Mesenchymal stem cell (in vitro differentiated cells and primary cell): ENCODE data around the gene TMEM44.

Experiments used
- DNase-seq: peaks from one replicate; pipeline ENCODE4 v3.0.0-alpha.2; 2013
- H2AFZ ChIP-seq: one replicate; pipeline ENCODE4 v1.6.1; 2013; ENCODE audit warnings: low read depth, mild to moderate bottlenecking, control low read depth, inconsistent platforms, low read length, moderate library complexity
- H2AK5ac ChIP-seq: 2 replicates; pipeline ENCODE4 v1.6.1; 2013; ENCODE audit warnings: low read length, moderate library complexity, mild to moderate bottlenecking, inconsistent platforms; ENCODE audit not compliant: severe bottlenecking
- H2BK120ac ChIP-seq: one replicate; pipeline ENCODE4 v1.6.1; 2013; ENCODE audit warnings: low read depth, mild to moderate bottlenecking, inconsistent platforms, low read length, moderate library complexity
- H2BK12ac ChIP-seq, 2 experiments: one replicate each; pipeline ENCODE4 v1.6.1; 2013; ENCODE audit warnings: inconsistent platforms in 2 of 2, low read length in 2 of 2, mild to moderate bottlenecking in 2 of 2, moderate library complexity in 2 of 2, control low read depth in 1 of 2
- H2BK15ac ChIP-seq: one replicate; pipeline ENCODE4 v1.6.1; 2013; ENCODE audit warnings: mild to moderate bottlenecking, low read depth, inconsistent platforms; ENCODE audit not compliant: poor library complexity, severe bottlenecking
- H2BK5ac ChIP-seq: 2 replicates; pipeline ENCODE4 v1.6.1; 2013; ENCODE audit warnings: low read depth, mild to moderate bottlenecking, low read length, control low read depth, inconsistent platforms; ENCODE audit not compliant: poor library complexity, severe bottlenecking
- H3K14ac ChIP-seq, 2 experiments: one replicate each; pipeline ENCODE4 v1.6.1; 2013; ENCODE audit warnings: inconsistent platforms in 2 of 2, low read length in 2 of 2, control low read depth in 1 of 2, mild to moderate bottlenecking in 1 of 2, moderate library complexity in 1 of 2
- H3K18ac ChIP-seq, 2 experiments: one replicate each; pipeline ENCODE4 v1.6.1; 2013; ENCODE audit warnings: inconsistent platforms in 2 of 2, low read length in 2 of 2, control low read depth in 1 of 2, low read depth in 1 of 2, mild to moderate bottlenecking in 1 of 2
- H3K23ac ChIP-seq, 2 experiments: one replicate each; pipeline ENCODE4 v1.6.1; 2013; ENCODE audit warnings: inconsistent platforms in 2 of 2, low read length in 2 of 2, mild to moderate bottlenecking in 2 of 2, moderate library complexity in 2 of 2, control low read depth in 1 of 2
- H3K27ac ChIP-seq: 2 replicates; pipeline ENCODE4 v1.5.1; 2013; ENCODE audit warnings: mild to moderate bottlenecking, moderate library complexity, low read length, control low read depth, inconsistent platforms; ENCODE audit not compliant: poor library complexity, severe bottlenecking
- H3K27me3 ChIP-seq, 2 experiments: 2 replicates each; pipeline versions ENCODE4 v1.6.1 to v1.7.0; 2013; ENCODE audit warnings: low read length in 2 of 2, mild to moderate bottlenecking in 2 of 2, moderate library complexity in 2 of 2, control low read depth in 1 of 2, inconsistent platforms in 1 of 2; ENCODE audit not compliant: control insufficient read depth in 1 of 2, insufficient read depth in 1 of 2
- H3K36me3 ChIP-seq, 2 experiments: 2 replicates each; pipeline versions ENCODE4 v1.6.1 to v1.7.0; 2013; ENCODE audit warnings: low read length in 2 of 2, control low read depth in 1 of 2, inconsistent platforms in 1 of 2, low read depth in 1 of 2, mild to moderate bottlenecking in 1 of 2; ENCODE audit not compliant: insufficient read depth in 2 of 2, control insufficient read depth in 1 of 2
- H3K4ac ChIP-seq, 2 experiments: one replicate each; pipeline ENCODE4 v1.6.1; 2013; ENCODE audit warnings: inconsistent platforms in 2 of 2, low read length in 2 of 2, mild to moderate bottlenecking in 2 of 2, moderate library complexity in 2 of 2, control low read depth in 1 of 2, low read depth in 1 of 2
- H3K4me1 ChIP-seq: 2 replicates; pipeline ENCODE4 v1.6.1; 2013; ENCODE audit warnings: low read depth, low read length, control low read depth; ENCODE audit not compliant: control insufficient read depth, insufficient read depth
- H3K4me2 ChIP-seq: 2 replicates; pipeline ENCODE4 v1.6.1; 2013; ENCODE audit warnings: low read length, mild to moderate bottlenecking, inconsistent platforms; ENCODE audit not compliant: poor library complexity, severe bottlenecking
- H3K4me3 ChIP-seq, 2 experiments: 2 replicates each; pipeline versions ENCODE4 v1.5.1 to v1.7.0; 2013; ENCODE audit warnings: low read length in 2 of 2, mild to moderate bottlenecking in 2 of 2, control low read depth in 1 of 2, low read depth in 1 of 2; ENCODE audit not compliant: insufficient read depth in 1 of 2
- H3K79me1 ChIP-seq: replicated peaks from 2 replicates; pipeline ENCODE4 v1.6.1; 2013; ENCODE audit warnings: mild to moderate bottlenecking, control low read depth, low read length, inconsistent platforms; ENCODE audit not compliant: poor library complexity, severe bottlenecking
- H3K9ac ChIP-seq: 2 replicates; pipeline ENCODE4 v1.7.0; 2013; ENCODE audit warnings: mild to moderate bottlenecking, low read length, moderate library complexity
- H3K9me3 ChIP-seq: 2 replicates; pipeline ENCODE4 v1.7.0; 2013; ENCODE audit warnings: mild to moderate bottlenecking, low read length; ENCODE audit not compliant: control insufficient read depth
- H4K8ac ChIP-seq: one replicate; pipeline ENCODE4 v1.6.1; 2013; ENCODE audit warnings: inconsistent platforms, mild to moderate bottlenecking, low read length, moderate library complexity
- H4K91ac ChIP-seq: one replicate; pipeline ENCODE4 v1.6.1; 2013; ENCODE audit warnings: mild to moderate bottlenecking, low read length, inconsistent platforms
- WGBS: methylation state at CpG from one replicate; pipeline ENCODE4 v1.1.7; 2013; ENCODE audit warnings: mixed read lengths; 5-methylcytosine and 5-hydroxymethylcytosine counted together

TMEM44 gene

GRCh38 chr3:194584320-194584776 is 48.9 kb downstream of the TMEM44 start:
- peak overlapping the region; percentile 97 for H4K8ac ChIP-seq
- peak overlapping the region; percentile 97 for H3K9ac ChIP-seq
- peak overlapping the region; percentile 88 to 99 for H3K4ac ChIP-seq
- peaks cover 6% of the 10 kb centered on the region for H3K79me1 ChIP-seq
- no peaks in the 10 kb centered on the region for H3K27me3 ChIP-seq
- H4K91ac ChIP-seq, result peak overlapping the region; percentile 99
- peak overlapping the region; percentile 55 for H3K4me2 ChIP-seq
- no peak overlapping the region for H2AFZ ChIP-seq
- peaks cover 9 to 31% of the 10 kb centered on the region in 2 experiments for H3K36me3 ChIP-seq
- H3K4me1 ChIP-seq, result no peaks in the 10 kb centered on the region
- H2BK5ac ChIP-seq, result peak overlapping the region; percentile 90
- DNase-seq, result no peak
- 37% methylated on average over 7 of the region's 7 CpGs for WGBS
- no peaks in the 10 kb centered on the region for H3K9me3 ChIP-seq
- peak overlapping the region; percentile 71 for H3K27ac ChIP-seq
- peak overlapping the region in 1 of 2 experiments; percentile 51 for H3K23ac ChIP-seq
- no peak overlapping the region for H2BK12ac ChIP-seq
- peak overlapping the region; percentile 98 to 100 for H3K18ac ChIP-seq
- peak overlapping the region; percentile 74 for H2AK5ac ChIP-seq
- no peak overlapping the region for H2BK15ac ChIP-seq
- peak overlapping the region in 1 of 2 experiments; percentile 100 for H3K14ac ChIP-seq
- peak overlapping the region; percentile 42 for H2BK120ac ChIP-seq
- peak overlapping the region; percentile 87 to 91 for H3K4me3 ChIP-seq

GRCh38 chr3:194582196-194582905 is 50.9 kb downstream of the TMEM44 start:
- Histone ChIP-seq H2BK15ac (no peak overlapping the region), H4K8ac (no peak overlapping the region), H4K91ac (peak overlapping the region; percentile 52), H3K79me1 (peaks cover 4% of the 10 kb centered on the region), H3K4ac (peak overlapping the region in 1 of 2 experiments; percentile 11), H3K4me2 (no peak overlapping the region), H3K4me3 (no peak overlapping the region), H3K18ac (peak overlapping the region in 1 of 2 experiments; percentile 11), H3K27ac (no peak overlapping the region), H2BK5ac (no peak overlapping the region), H3K14ac (no peak overlapping the region), H2AFZ (no peak overlapping the region), H2BK120ac (no peak overlapping the region), H3K36me3 (peaks cover 0 to 13% of the 10 kb centered on the region in 2 experiments), H3K23ac (no peak overlapping the region), H2BK12ac (peak overlapping the region; percentile 1 to 4), H3K9ac (no peak overlapping the region), H3K4me1 (peaks cover 7% of the 10 kb centered on the region), H3K27me3 (no peaks in the 10 kb centered on the region), H3K9me3 (no peaks in the 10 kb centered on the region), H2AK5ac (peak overlapping the region; percentile 26)
- whole genome bisulfite sequencing, result 97% methylated on average over 24 of the region's 24 CpGs
- no peak for DNase-seq

- Histone ChIP-seq H3K9ac (peak overlapping the region; percentile 75), H2BK5ac (no peak overlapping the region), H4K8ac (no peak overlapping the region), H2BK120ac (peak overlapping the region; percentile 13), H3K23ac (no peak overlapping the region), H3K27me3 (no peaks in the 10 kb centered on the region), H3K9me3 (no peaks in the 10 kb centered on the region), H3K4ac (peak overlapping the region in 1 of 2 experiments; percentile 49), H2AK5ac (peak overlapping the region; percentile 47), H3K27ac (no peak overlapping the region), H3K18ac (peak overlapping the region in 1 of 2 experiments; percentile 73), H3K4me1 (peaks cover 12% of the 10 kb centered on the region), H3K79me1 (peaks cover 3% of the 10 kb centered on the region), H3K14ac (no peak overlapping the region), H2BK12ac (peak overlapping the region; percentile 21 to 96), H4K91ac (no peak overlapping the region), H3K4me2 (no peak overlapping the region), H3K36me3 (no peaks in the 10 kb centered on the region), H3K4me3 (no peak overlapping the region), H2BK15ac (no peak overlapping the region), H2AFZ (no peak overlapping the region)
- peak; percentile 88 for DNase-seq
- WGBS, result 67% methylated on average over 8 of the region's 8 CpGs
These were observed 54.1 kb downstream of the TMEM44 start for GRCh38 chr3:194579091-194579606.
